H9 (cell line): ENCODE measurements around the gene E2F1. TPM values are rescaled to one million over a fixed set of nuclear protein-coding genes. Genes with fewer than 3 reads are reported as not detected.
A peak's percentile ranks its signal among the peaks of the same experiment; 100 is the strongest.
"Not testable (repeated sequence)": the region's sequence is repeated elsewhere in the genome, so short reads cannot be mapped to it uniquely, and the experiment has no call there.

ENCODE experiments used
- DNase-seq: peaks from one replicate; pipeline ENCODE4 v3.0.0-alpha.2; 2017
- H2AFZ ChIP-seq: one replicate; pipeline ENCODE4 v1.6.1; 2013; ENCODE audit warnings: mild to moderate bottlenecking, low read length, control low read depth, moderate library complexity
- H2AK5ac ChIP-seq: 2 replicates; pipeline ENCODE4 v1.6.1; 2013; ENCODE audit warnings: low read length, control low read depth, mixed read lengths; ENCODE audit not compliant: insufficient read length
- H2BK120ac ChIP-seq: one replicate; pipeline ENCODE4 v1.6.1; 2013; ENCODE audit warnings: low read depth, mild to moderate bottlenecking, low read length, control low read depth, inconsistent platforms; ENCODE audit not compliant: poor library complexity, severe bottlenecking
- H2BK12ac ChIP-seq: 2 replicates; pipeline ENCODE4 v1.6.1; 2013; ENCODE audit warnings: low read length, control low read depth, mixed read lengths, low read depth; ENCODE audit not compliant: insufficient read length
- H2BK15ac ChIP-seq: 2 replicates; pipeline ENCODE4 v1.6.1; 2013; ENCODE audit warnings: low read depth, low read length, control low read depth
- H2BK20ac ChIP-seq: one replicate; pipeline ENCODE4 v1.6.1; 2013; ENCODE audit warnings: low read depth, mild to moderate bottlenecking, low read length, control low read depth, inconsistent platforms; ENCODE audit not compliant: poor library complexity, severe bottlenecking
- H2BK5ac ChIP-seq: 2 replicates; pipeline ENCODE4 v1.6.1; 2013; ENCODE audit warnings: low read length, control low read depth, mixed read lengths; ENCODE audit not compliant: insufficient read length
- H3K14ac ChIP-seq: 2 replicates; pipeline ENCODE4 v1.6.1; 2013; ENCODE audit warnings: low read length, control low read depth; ENCODE audit not compliant: insufficient read depth
- H3K18ac ChIP-seq: 2 replicates; pipeline ENCODE4 v1.6.1; 2013; ENCODE audit warnings: low read depth, mild to moderate bottlenecking, mixed read lengths, low read length, control low read depth; ENCODE audit not compliant: insufficient read length
- H3K23ac ChIP-seq: 2 replicates; pipeline ENCODE4 v1.6.1; 2013; ENCODE audit warnings: low read length, control low read depth, mixed read lengths, low read depth; ENCODE audit not compliant: insufficient read length
- H3K23me2 ChIP-seq: 2 replicates; pipeline ENCODE4 v1.6.1; 2013; ENCODE audit warnings: low read depth, mild to moderate bottlenecking, mixed read lengths, low read length, control low read depth; ENCODE audit not compliant: insufficient read length, poor library complexity, severe bottlenecking
- H3K27ac ChIP-seq: 2 replicates; pipeline ENCODE4 v1.5.1; 2013; ENCODE audit warnings: low read length, control low read depth, mixed read lengths, low read depth; ENCODE audit not compliant: insufficient read length
- H3K27me3 ChIP-seq: 2 replicates; pipeline ENCODE4 v1.6.1; 2013; ENCODE audit warnings: low read length, control low read depth, inconsistent platforms; ENCODE audit not compliant: insufficient read depth
- H3K4ac ChIP-seq: 2 replicates; pipeline ENCODE4 v1.6.1; 2013; ENCODE audit warnings: low read depth, mild to moderate bottlenecking, control low read depth, inconsistent platforms, low read length, moderate library complexity
- H3K4me1 ChIP-seq: 2 replicates; pipeline ENCODE4 v1.6.1; 2013; ENCODE audit warnings: low read length, control low read depth, inconsistent platforms; ENCODE audit not compliant: insufficient read depth
- H3K4me2 ChIP-seq: 2 replicates; pipeline ENCODE4 v1.6.1; 2013; ENCODE audit warnings: low read length, control low read depth, mixed read lengths; ENCODE audit not compliant: insufficient read length, insufficient read depth
- H3K56ac ChIP-seq: 2 replicates; pipeline ENCODE4 v1.6.1; 2013; ENCODE audit warnings: low read depth, mild to moderate bottlenecking, mixed read lengths, low read length, control low read depth; ENCODE audit not compliant: insufficient read length
- H3K79me1 ChIP-seq: 2 replicates; pipeline ENCODE4 v1.6.1; 2013; ENCODE audit warnings: low read depth, mild to moderate bottlenecking, moderate library complexity, low read length, control low read depth, inconsistent platforms; ENCODE audit not compliant: insufficient read depth, poor library complexity, severe bottlenecking
- H3K79me2 ChIP-seq: 2 replicates; pipeline ENCODE4 v1.6.1; 2013; ENCODE audit warnings: low read length, control low read depth, inconsistent platforms; ENCODE audit not compliant: insufficient read depth
- H3K9ac ChIP-seq: 2 replicates; pipeline ENCODE4 v1.6.1; 2013; ENCODE audit warnings: low read length, control low read depth, mixed read lengths; ENCODE audit not compliant: insufficient read length; ENCODE audit errors: extremely low read depth
- H3K9me3 ChIP-seq: one replicate; pipeline ENCODE4 v1.6.1; 2013; ENCODE audit warnings: low read depth, low read length, inconsistent platforms; ENCODE audit not compliant: control insufficient read depth
- H3T11ph ChIP-seq: one replicate; pipeline ENCODE4 v1.6.1; 2013; ENCODE audit warnings: mild to moderate bottlenecking, low read length, control low read depth, inconsistent platforms
- H4K20me1 ChIP-seq: one replicate; pipeline ENCODE4 v1.6.1; 2013; ENCODE audit not compliant: control insufficient read depth, insufficient read length, insufficient read depth
- H4K5ac ChIP-seq: 2 replicates; pipeline ENCODE4 v1.6.1; 2013; ENCODE audit warnings: low read depth, mild to moderate bottlenecking, mixed read lengths, low read length, control low read depth; ENCODE audit not compliant: insufficient read length
- H4K8ac ChIP-seq: replicated peaks from 2 replicates; pipeline ENCODE4 v1.6.1; 2013; ENCODE audit warnings: low read length, control low read depth, mixed read lengths, low read depth; ENCODE audit not compliant: insufficient read length
- H4K91ac ChIP-seq: 2 replicates; pipeline ENCODE4 v1.6.1; 2013; ENCODE audit warnings: low read depth, mild to moderate bottlenecking, moderate library complexity, mixed read lengths, low read length, control low read depth; ENCODE audit not compliant: insufficient read length
- H3K27ac Mint-ChIP-seq, 3 experiments: 2 replicates in 2 of 3; 3 replicates in 1 of 3; pipeline ENCODE4 v1.8.0; 2020 to 2021; ENCODE audit warnings: mixed read lengths in 3 of 3, mild to moderate bottlenecking in 1 of 3, moderate library complexity in 1 of 3
- H3K27me3 Mint-ChIP-seq: 2 replicates; pipeline ENCODE4 v1.8.0; 2021; ENCODE audit warnings: low read depth, mild to moderate bottlenecking, moderate library complexity, mixed read lengths
- H3K36me3 Mint-ChIP-seq, 3 experiments: 2 replicates in 2 of 3; 3 replicates in 1 of 3; pipeline ENCODE4 v1.8.0; 2020 to 2021; ENCODE audit warnings: low read depth in 3 of 3, mixed read lengths in 3 of 3; ENCODE audit not compliant: insufficient read depth in 1 of 3
- H3K4me1 Mint-ChIP-seq, 2 experiments: 2 replicates each; pipeline ENCODE4 v1.8.0; 2020; ENCODE audit warnings: mixed read lengths in 2 of 2
- H3K4me3 Mint-ChIP-seq, 2 experiments: 2 replicates in 1 of 2; 3 replicates in 1 of 2; pipeline ENCODE4 v1.8.0; 2020 to 2021; ENCODE audit warnings: mild to moderate bottlenecking in 2 of 2, mixed read lengths in 2 of 2, moderate library complexity in 1 of 2
- H3K9me3 Mint-ChIP-seq, 2 experiments: 2 replicates in 1 of 2; 3 replicates in 1 of 2; pipeline ENCODE4 v1.8.0; 2020; ENCODE audit warnings: mild to moderate bottlenecking in 2 of 2, mixed read lengths in 2 of 2, moderate library complexity in 1 of 2
- WGBS: extraction: QIAGEN DNeasy Blood & Tissue Kit; methylation state at CpG from one replicate; pipeline ENCODE4 v1.1.7; 2013; ENCODE audit warnings: missing lambda C conversion rate, low lambda C conversion rate, mixed read lengths; ENCODE audit not compliant: insufficient read length; ENCODE audit errors: extremely low coverage; 5-methylcytosine and 5-hydroxymethylcytosine counted together
- total RNA-seq: library from RNA; stranded (reverse); gene quantifications from 2 replicates; pipeline ENCODE4 v1.2.1, GENCODE V29; 2021
- TF ChIP-seq, protein P1 (sequence below): fragments of 200-600 bp; sonication (generic); conservative IDR thresholded peaks from 3 replicates; pipeline ENCODE4 v1.8.0; 2021; ENCODE audit warnings: antibody characterized with exemption, mild to moderate bottlenecking

Gene E2F1
- total RNA-seq, 1 experiment from 2014 or later, result 58.7 TPM

DNA sequence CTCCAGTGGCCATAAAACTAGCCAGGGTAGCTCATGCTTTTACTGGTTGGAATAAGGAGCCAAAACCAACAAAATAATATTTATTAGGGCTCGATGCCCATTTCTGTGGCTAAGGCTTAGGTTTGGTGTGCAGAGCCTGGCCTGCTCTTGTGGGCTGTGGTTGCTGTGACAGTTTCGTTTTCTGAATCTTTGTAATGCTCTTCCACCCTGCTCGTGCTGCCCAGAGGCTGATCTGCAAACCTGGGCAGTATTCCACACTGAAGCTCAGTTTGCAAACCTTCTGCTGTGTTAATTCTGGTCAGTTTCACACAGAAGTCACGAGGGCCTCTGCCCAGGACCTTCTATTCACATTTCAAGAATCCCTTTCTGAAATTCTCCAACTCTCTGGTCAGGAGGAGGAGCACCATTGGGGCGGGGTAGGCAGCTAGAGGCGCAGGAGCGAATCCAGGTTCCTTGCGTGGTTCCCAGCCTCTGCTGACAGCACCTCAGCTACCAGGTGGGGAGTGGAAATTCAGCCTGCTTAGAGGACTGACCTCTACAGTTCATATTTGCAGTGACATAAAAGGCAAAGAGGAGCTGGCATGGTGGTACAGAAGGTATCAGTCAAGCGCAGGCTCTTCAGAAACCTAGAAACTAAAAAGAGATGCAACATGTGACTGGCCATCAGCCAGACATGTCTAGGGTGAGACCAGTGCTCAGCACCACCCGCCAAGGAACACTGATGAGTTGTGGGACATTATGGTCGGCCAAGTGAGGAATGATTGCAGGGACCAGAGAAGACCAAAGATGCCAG lies 38.4 kb downstream of the E2F1 start:
- no peaks in the 10 kb centered on the region for H3K9me3 ChIP-seq
- no peak overlapping the region for H3K4ac ChIP-seq
- H3K79me2 ChIP-seq, result no peaks in the 10 kb centered on the region
- no peaks in the 10 kb centered on the region for H3K27me3 ChIP-seq
- peaks cover 10 to 12% of the 10 kb centered on the region in 2 experiments for H3K4me1 Mint-ChIP-seq
- WGBS, result no CpG with 5 or more reads among the region's 11 CpGs
- H3T11ph ChIP-seq, result no peak overlapping the region
- H4K20me1 ChIP-seq, result no peaks in the 10 kb centered on the region
- no peak for DNase-seq
- H4K91ac ChIP-seq, result no peak overlapping the region
- no peak overlapping the region for H3K4me3 Mint-ChIP-seq
- no peak overlapping the region for H3K23ac ChIP-seq
- no peaks in the 10 kb centered on the region for H3K9me3 Mint-ChIP-seq
- H3K27me3 Mint-ChIP-seq, result no peaks in the 10 kb centered on the region; the same call in 1 of the 2 replicates
- H4K8ac ChIP-seq, result no peak overlapping the region
- no peak overlapping the region for H2AK5ac ChIP-seq
- H3K56ac ChIP-seq, result no peak overlapping the region
- no peak overlapping the region for H2BK20ac ChIP-seq
- no peak overlapping the region for H2AFZ ChIP-seq
- H2BK12ac ChIP-seq, result no peak overlapping the region
- H4K5ac ChIP-seq, result no peak overlapping the region
- H3K36me3 Mint-ChIP-seq, result peaks cover 13 to 33% (median 20%) of the 10 kb centered on the region in 3 experiments; a peak in 6 of 7 replicates
- no peaks in the 10 kb centered on the region for H3K4me1 ChIP-seq
- no peaks in the 10 kb centered on the region for H3K23me2 ChIP-seq
- no peak overlapping the region for H2BK120ac ChIP-seq
- H3K4me2 ChIP-seq, result no peak overlapping the region
- TF ChIP-seq, protein P1, sequence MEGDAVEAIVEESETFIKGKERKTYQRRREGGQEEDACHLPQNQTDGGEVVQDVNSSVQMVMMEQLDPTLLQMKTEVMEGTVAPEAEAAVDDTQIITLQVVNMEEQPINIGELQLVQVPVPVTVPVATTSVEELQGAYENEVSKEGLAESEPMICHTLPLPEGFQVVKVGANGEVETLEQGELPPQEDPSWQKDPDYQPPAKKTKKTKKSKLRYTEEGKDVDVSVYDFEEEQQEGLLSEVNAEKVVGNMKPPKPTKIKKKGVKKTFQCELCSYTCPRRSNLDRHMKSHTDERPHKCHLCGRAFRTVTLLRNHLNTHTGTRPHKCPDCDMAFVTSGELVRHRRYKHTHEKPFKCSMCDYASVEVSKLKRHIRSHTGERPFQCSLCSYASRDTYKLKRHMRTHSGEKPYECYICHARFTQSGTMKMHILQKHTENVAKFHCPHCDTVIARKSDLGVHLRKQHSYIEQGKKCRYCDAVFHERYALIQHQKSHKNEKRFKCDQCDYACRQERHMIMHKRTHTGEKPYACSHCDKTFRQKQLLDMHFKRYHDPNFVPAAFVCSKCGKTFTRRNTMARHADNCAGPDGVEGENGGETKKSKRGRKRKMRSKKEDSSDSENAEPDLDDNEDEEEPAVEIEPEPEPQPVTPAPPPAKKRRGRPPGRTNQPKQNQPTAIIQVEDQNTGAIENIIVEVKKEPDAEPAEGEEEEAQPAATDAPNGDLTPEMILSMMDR, result no peak
- H2BK15ac ChIP-seq, result no peak overlapping the region
- no peak overlapping the region for H3K18ac ChIP-seq
- no peak overlapping the region for H3K27ac ChIP-seq
- H3K9ac ChIP-seq, result no peak overlapping the region
- peak overlapping the region in 1 of 3 experiments; percentile 76; a peak in 2 of 7 replicates for H3K27ac Mint-ChIP-seq
- H3K14ac ChIP-seq, result no peak overlapping the region
- no peak overlapping the region for H2BK5ac ChIP-seq
- no peaks in the 10 kb centered on the region for H3K79me1 ChIP-seq

DNA sequence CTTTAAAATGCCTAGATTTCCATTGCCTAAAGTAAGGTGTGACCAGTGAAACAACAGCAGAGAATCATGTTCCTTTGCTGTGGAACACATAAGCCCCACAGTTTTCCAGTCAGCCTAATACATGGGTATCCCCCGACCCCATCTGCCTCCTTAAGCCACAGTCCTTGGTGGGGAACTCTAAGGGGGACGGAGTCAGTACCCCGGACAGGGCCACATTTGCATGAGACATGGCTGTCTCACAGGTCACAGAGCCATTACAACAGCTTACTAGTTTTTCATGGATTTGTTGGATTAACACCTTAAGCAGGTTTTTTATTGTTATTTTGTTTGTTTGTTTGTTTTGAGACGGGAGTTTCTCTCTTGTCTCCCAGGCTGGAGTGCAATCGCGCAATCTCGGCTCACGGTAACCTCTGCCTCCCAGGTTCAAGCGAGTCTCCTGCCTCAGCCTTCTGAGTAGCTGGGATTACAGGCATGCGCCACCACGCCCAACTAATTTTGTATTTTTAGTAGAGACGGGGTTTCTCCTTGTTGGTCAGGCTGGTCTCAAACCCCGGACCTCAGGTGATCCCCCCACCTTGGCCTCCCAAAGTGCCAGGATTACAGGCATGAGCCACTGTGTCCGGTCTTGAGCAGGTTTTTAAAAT lies 39.1 kb downstream of the E2F1 start:
- no CpG with 5 or more reads among the region's 14 CpGs for WGBS
- not testable (repeated sequence) for H3K4me3 Mint-ChIP-seq, DNase-seq

More for the DNA sequence above, 39.1 kb downstream of the E2F1 start:
- not testable (repeated sequence) for H3K18ac ChIP-seq, H3K79me1 ChIP-seq, H3K9ac ChIP-seq, H4K20me1 ChIP-seq, H3K79me2 ChIP-seq, H2AFZ ChIP-seq, H3K27me3 Mint-ChIP-seq, H3K9me3 Mint-ChIP-seq, H2BK5ac ChIP-seq, H4K8ac ChIP-seq, H2BK120ac ChIP-seq, H3K23me2 ChIP-seq, H3T11ph ChIP-seq, H3K4me2 ChIP-seq, H3K4me1 ChIP-seq, H3K9me3 ChIP-seq, H4K5ac ChIP-seq, H2AK5ac ChIP-seq, H3K4ac ChIP-seq, H2BK12ac ChIP-seq, H3K14ac ChIP-seq, H3K23ac ChIP-seq, H3K27ac Mint-ChIP-seq, H3K27me3 ChIP-seq, H2BK20ac ChIP-seq, H4K91ac ChIP-seq, H2BK15ac ChIP-seq, H3K56ac ChIP-seq, H3K27ac ChIP-seq
- Mint-ChIP-seq H3K4me1 (peaks cover 9 to 12% of the 10 kb centered on the region in 2 experiments), H3K36me3 (peaks cover 13 to 37% (median 21%) of the 10 kb centered on the region in 3 experiments; a peak in 6 of 7 replicates)
